ENCODE data around the gene MRGPRE.

The MRGPRE gene

GRCh38 chr11:3219281-3219892 lies 12.8 kb downstream of the MRGPRE start:
- TF ChIP-seq CTCF (IDR thresholded peaks at IDR 0.05; ENCODE audit: insufficient read depth, low read depth, low read length, missing control alignments), result no peak
- H3K4me3 ChIP-seq (ENCODE audit: low read length), result no peak overlapping the region
- no peak for DNase-seq (ENCODE audit: low read depth)

- no peak for TF ChIP-seq CTCF (IDR thresholded peaks at IDR 0.05; ENCODE audit: insufficient read depth, low read depth, low read length, missing control alignments)
- no peak within 1 kb of the TSS for H3K4me3 ChIP-seq (ENCODE audit: low read length)
- DNase-seq (ENCODE audit: low read depth), result no peak
Observed at GRCh38 chr11:3218483-3219280, 13.5 kb downstream of the MRGPRE start, which contains the start of gene MRGPRG. MRGPRG (minus strand) TSS chr11:3218813; CDS start chr11:3218813, 0 bp downstream.

GRCh38 chr11:3217818-3218482 lies 14.3 kb downstream of the MRGPRE start:
- no peak for TF ChIP-seq CTCF (IDR thresholded peaks at IDR 0.05; ENCODE audit: insufficient read depth, low read depth, low read length, missing control alignments)
- no peak overlapping the region for H3K4me3 ChIP-seq (ENCODE audit: low read length)
- DNase-seq (ENCODE audit: low read depth), result no peak

- DNase-seq (ENCODE audit: low read depth), result no peak
- no peak overlapping the region for H3K4me3 ChIP-seq (ENCODE audit: low read length)
- no peak for TF ChIP-seq CTCF (IDR thresholded peaks at IDR 0.05; ENCODE audit: insufficient read depth, low read depth, low read length, missing control alignments)
Observed at GRCh38 chr11:3216027-3216525, 16.1 kb downstream of the MRGPRE start.

GRCh38 chr11:3215346-3216026 lies 16.7 kb downstream of the MRGPRE start:
- no peak for DNase-seq (ENCODE audit: low read depth)
- TF ChIP-seq CTCF (IDR thresholded peaks at IDR 0.05; ENCODE audit: insufficient read depth, low read depth, low read length, missing control alignments), result no peak
- no peak overlapping the region for H3K4me3 ChIP-seq (ENCODE audit: low read length)

- DNase-seq (ENCODE audit: low read depth), result no peak
- TF ChIP-seq CTCF (IDR thresholded peaks at IDR 0.05; ENCODE audit: insufficient read depth, low read depth, low read length, missing control alignments), result no peak
- H3K4me3 ChIP-seq (ENCODE audit: low read length), result no peak overlapping the region
Observed at GRCh38 chr11:3214420-3214699, 17.9 kb downstream of the MRGPRE start.

Data from epithelial cell of esophagus (primary cell).